ENCODE measurements around the gene RNF223.
"Not testable (repeated sequence)": the region's sequence is repeated elsewhere in the genome, so short reads cannot be mapped to it uniquely, and the experiment has no call there.

Gene RNF223

GRCh38 chr1:1100296-1100695 lies 26.2 kb upstream of the RNF223 start:
- Histone ChIP-seq H3K4me2 (no peak overlapping the region), H3K79me2 (ENCODE audit: insufficient read depth, low read depth) (peaks cover 5% of the 10 kb centered on the region; the same call in 1 of the 2 replicates), H3K4me3 (IDR thresholded peaks at IDR 0.05; ENCODE audit: insufficient read depth, low read depth, low read length) (no peak overlapping the region), H4K20me1 (ENCODE audit: insufficient read depth) (no peaks in the 10 kb centered on the region), H3K9ac (no peak overlapping the region), H3K4me1 (ENCODE audit: low read depth, poor library complexity, severe bottlenecking) (no peaks in the 10 kb centered on the region), H3K27ac (no peak overlapping the region), H2AFZ (ENCODE audit: low read depth) (no peak overlapping the region), H3K36me3 (ENCODE audit: insufficient read depth) (no peaks in the 10 kb centered on the region), H3K27me3 (ENCODE audit: insufficient read depth, low read depth) (no peaks in the 10 kb centered on the region)
- TF ChIP-seq CTCF (conservative IDR thresholded peaks at IDR 0.05; ENCODE audit: low read depth, low read length): no peak

DNA sequence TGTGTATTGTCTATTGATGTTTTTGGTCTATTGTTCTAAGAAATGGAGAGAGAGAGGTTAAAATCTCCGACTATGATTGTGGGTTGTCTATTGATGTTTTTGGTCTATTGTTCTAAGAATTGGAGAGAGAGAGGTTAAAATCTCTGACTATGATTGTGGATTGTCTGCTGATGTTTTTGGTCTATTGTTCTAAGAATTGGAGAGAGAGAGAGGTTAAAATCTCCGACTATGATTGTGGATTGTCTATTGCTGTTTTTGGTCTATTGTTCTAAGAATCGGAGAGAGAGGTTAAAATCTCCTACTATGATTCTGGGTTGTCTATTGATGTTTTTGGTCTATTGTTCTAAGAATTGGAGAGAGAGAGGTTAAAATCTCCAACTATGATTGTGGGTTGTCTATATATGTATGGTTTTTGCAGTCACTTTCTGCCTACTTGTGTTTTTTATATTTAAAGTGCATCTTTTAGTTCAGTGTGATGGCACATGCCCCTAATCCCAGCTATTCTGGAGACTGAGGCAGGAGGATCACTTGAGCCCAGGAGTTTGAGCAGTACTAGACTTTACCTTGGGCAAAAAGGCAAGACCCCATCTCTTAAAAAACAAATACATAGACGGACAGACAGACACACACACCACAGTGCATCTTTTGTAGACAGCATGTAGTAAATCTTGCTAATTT lies 25.5 kb upstream of the RNF223 start:
- no peak overlapping the region for H3K27ac ChIP-seq
- H3K4me1 ChIP-seq (ENCODE audit: low read depth, poor library complexity, severe bottlenecking): no peaks in the 10 kb centered on the region
- peaks cover 5% of the 10 kb centered on the region; the same call in 1 of the 2 replicates for H3K79me2 ChIP-seq (ENCODE audit: insufficient read depth, low read depth)
- H3K9ac ChIP-seq: no peak overlapping the region
- no peak overlapping the region for H3K4me3 ChIP-seq (IDR thresholded peaks at IDR 0.05; ENCODE audit: insufficient read depth, low read depth, low read length)
- no peaks in the 10 kb centered on the region for H3K36me3 ChIP-seq (ENCODE audit: insufficient read depth)
- H2AFZ ChIP-seq (ENCODE audit: low read depth): no peak overlapping the region
- H4K20me1 ChIP-seq (ENCODE audit: insufficient read depth): no peaks in the 10 kb centered on the region
- H3K4me2 ChIP-seq: no peak overlapping the region
- TF ChIP-seq CTCF (conservative IDR thresholded peaks at IDR 0.05; ENCODE audit: low read depth, low read length): no peak
- H3K27me3 ChIP-seq (ENCODE audit: insufficient read depth, low read depth): no peaks in the 10 kb centered on the region

DNA sequence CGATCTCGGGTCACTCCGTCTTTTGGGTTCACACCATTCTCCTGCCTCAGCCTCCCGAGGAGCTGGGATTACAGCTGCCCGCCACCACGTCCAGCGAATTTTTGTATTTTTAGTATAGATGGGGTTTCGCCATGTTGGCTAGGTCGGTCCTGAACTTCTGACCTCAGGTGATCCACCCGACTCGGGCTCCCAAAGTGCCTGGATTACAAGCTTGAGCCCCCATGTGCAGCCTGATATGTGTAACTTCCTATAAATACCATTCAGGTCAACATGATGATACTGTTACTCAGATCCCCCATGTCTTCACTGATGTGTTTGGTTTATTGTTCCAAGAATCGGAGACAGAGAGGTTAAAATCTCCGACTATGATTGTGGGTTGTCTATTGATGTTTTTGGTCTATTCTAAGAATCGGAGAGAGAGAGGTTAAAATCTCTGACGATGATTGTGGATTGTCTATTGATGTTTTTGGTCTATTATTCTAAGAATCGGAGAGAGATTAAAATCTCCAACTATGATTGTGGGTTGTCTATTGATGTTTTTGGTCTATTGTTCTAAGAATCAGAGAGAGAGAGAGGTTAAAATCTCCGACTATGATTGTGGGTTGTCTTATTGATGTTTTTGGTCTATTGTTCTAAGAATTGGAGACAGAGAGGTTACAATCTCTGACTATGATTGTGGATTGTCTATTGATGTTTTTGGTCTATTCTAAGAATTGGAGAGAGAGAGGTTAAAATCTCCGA lies 24.7 kb upstream of the RNF223 start:
- Histone ChIP-seq H3K4me2 (no peak overlapping the region), H3K4me3 (IDR thresholded peaks at IDR 0.05; ENCODE audit: insufficient read depth, low read depth, low read length) (no peak overlapping the region), H3K4me1 (ENCODE audit: low read depth, poor library complexity, severe bottlenecking) (no peaks in the 10 kb centered on the region)

GRCh38 chr1:1096136-1096535 lies 22.0 kb upstream of the RNF223 start:
- not testable (repeated sequence) for H3K9ac ChIP-seq

More for the DNA sequence above, 24.7 kb upstream of the RNF223 start:
- H3K27ac ChIP-seq: no peak overlapping the region
- no peaks in the 10 kb centered on the region for H4K20me1 ChIP-seq (ENCODE audit: insufficient read depth)
- no peaks in the 10 kb centered on the region for H3K36me3 ChIP-seq (ENCODE audit: insufficient read depth)
- peaks cover 5% of the 10 kb centered on the region; the same call in 1 of the 2 replicates for H3K79me2 ChIP-seq (ENCODE audit: insufficient read depth, low read depth)
- no peak for TF ChIP-seq CTCF (conservative IDR thresholded peaks at IDR 0.05; ENCODE audit: low read depth, low read length)
- no peak overlapping the region for H3K9ac ChIP-seq
- H2AFZ ChIP-seq (ENCODE audit: low read depth): no peak overlapping the region
- H3K27me3 ChIP-seq (ENCODE audit: insufficient read depth, low read depth): no peaks in the 10 kb centered on the region

DNA sequence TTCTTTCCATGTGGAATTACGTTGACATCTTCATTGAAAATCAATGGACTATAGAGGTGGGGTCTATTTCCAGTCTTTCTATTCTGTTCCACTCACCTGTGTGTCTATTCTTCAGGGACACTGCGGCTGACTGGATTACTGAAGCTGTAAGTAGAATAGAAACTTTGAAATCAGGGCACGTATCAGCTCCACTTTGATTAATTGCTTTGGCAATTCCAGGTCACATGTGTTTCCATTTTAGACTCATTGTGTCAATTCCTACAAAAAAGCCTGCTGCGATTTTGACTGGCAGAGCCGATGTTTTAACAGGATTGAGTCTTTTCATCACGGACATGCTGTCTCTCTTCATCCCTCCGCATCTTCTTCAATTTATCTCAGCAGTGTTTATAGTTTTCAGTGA lies 20.9 kb upstream of the RNF223 start:
- no peak for TF ChIP-seq CTCF (conservative IDR thresholded peaks at IDR 0.05; ENCODE audit: low read depth, low read length)
- no peak overlapping the region for H3K27ac ChIP-seq
- H3K27me3 ChIP-seq (ENCODE audit: insufficient read depth, low read depth): no peaks in the 10 kb centered on the region
- H3K36me3 ChIP-seq (ENCODE audit: insufficient read depth): no peaks in the 10 kb centered on the region
- no peak overlapping the region for H2AFZ ChIP-seq (ENCODE audit: low read depth)
- no peak overlapping the region for H3K9ac ChIP-seq
- H3K4me2 ChIP-seq: no peak overlapping the region
- H3K4me1 ChIP-seq (ENCODE audit: low read depth, poor library complexity, severe bottlenecking): no peaks in the 10 kb centered on the region
- H3K79me2 ChIP-seq (ENCODE audit: insufficient read depth, low read depth): no peaks in the 10 kb centered on the region
- H3K4me3 ChIP-seq (IDR thresholded peaks at IDR 0.05; ENCODE audit: insufficient read depth, low read depth, low read length): no peak overlapping the region
- no peaks in the 10 kb centered on the region for H4K20me1 ChIP-seq (ENCODE audit: insufficient read depth)

More at GRCh38 chr1:1096136-1096535, 22.0 kb upstream of the RNF223 start:
- not testable (repeated sequence) for H3K27me3 ChIP-seq (ENCODE audit: insufficient read depth, low read depth); H3K4me3 ChIP-seq (IDR thresholded peaks at IDR 0.05; ENCODE audit: insufficient read depth, low read depth, low read length); H3K4me1 ChIP-seq (ENCODE audit: low read depth, poor library complexity, severe bottlenecking); H4K20me1 ChIP-seq (ENCODE audit: insufficient read depth); H2AFZ ChIP-seq (ENCODE audit: low read depth); H3K4me2 ChIP-seq; H3K36me3 ChIP-seq (ENCODE audit: insufficient read depth); H3K79me2 ChIP-seq (ENCODE audit: insufficient read depth, low read depth); H3K27ac ChIP-seq
